Activated naive CD8-positive, alpha-beta T cell (primary cell): ENCODE data around the gene PALD1.

Experiments
- H3K27ac Mint-ChIP-seq: one replicate; pipeline ENCODE4 v1.8.0; 2021; ENCODE audit warnings: mixed read lengths
- H3K27me3 Mint-ChIP-seq: one replicate; pipeline ENCODE4 v1.8.0; 2021; ENCODE audit warnings: mixed read lengths
- H3K36me3 Mint-ChIP-seq: one replicate; pipeline ENCODE4 v1.8.0; 2021; ENCODE audit warnings: mixed read lengths
- H3K4me1 Mint-ChIP-seq: one replicate; pipeline ENCODE4 v1.8.0; 2021; ENCODE audit warnings: low read depth, mixed read lengths
- H3K4me3 Mint-ChIP-seq: one replicate; pipeline ENCODE4 v1.8.0; 2021; ENCODE audit warnings: mild to moderate bottlenecking, mixed read lengths
- H3K9me3 Mint-ChIP-seq: one replicate; pipeline ENCODE4 v1.8.0; 2021; ENCODE audit warnings: low read depth, mixed read lengths

The PALD1 gene

DNA sequence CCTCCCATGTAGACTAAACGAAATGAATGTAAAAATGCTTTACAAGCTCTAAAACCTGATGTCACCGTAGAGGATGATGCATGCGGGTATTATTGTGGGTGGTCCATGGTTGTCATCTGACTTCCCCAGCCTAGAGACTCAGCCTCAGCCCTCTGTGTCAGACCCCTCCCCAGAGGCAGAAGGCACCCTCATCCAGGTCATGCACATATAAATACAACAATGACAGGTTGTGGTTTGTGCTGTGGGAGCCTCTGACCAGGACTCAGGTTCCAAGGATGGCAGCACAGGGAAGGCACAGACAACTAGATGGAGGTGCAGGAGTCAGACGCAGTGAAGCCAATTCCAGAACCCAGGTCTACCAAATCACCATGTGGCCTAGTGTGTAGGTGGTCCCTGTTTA, 33.8 kb upstream of the PALD1 start:
- H3K4me3 Mint-ChIP-seq = no peak overlapping the region
- peaks cover 14% of the 10 kb centered on the region for H3K27me3 Mint-ChIP-seq
- peaks cover 2% of the 10 kb centered on the region for H3K36me3 Mint-ChIP-seq
- H3K4me1 Mint-ChIP-seq = peaks cover 12% of the 10 kb centered on the region
- H3K9me3 Mint-ChIP-seq = no peaks in the 10 kb centered on the region
- no peak overlapping the region for H3K27ac Mint-ChIP-seq

DNA sequence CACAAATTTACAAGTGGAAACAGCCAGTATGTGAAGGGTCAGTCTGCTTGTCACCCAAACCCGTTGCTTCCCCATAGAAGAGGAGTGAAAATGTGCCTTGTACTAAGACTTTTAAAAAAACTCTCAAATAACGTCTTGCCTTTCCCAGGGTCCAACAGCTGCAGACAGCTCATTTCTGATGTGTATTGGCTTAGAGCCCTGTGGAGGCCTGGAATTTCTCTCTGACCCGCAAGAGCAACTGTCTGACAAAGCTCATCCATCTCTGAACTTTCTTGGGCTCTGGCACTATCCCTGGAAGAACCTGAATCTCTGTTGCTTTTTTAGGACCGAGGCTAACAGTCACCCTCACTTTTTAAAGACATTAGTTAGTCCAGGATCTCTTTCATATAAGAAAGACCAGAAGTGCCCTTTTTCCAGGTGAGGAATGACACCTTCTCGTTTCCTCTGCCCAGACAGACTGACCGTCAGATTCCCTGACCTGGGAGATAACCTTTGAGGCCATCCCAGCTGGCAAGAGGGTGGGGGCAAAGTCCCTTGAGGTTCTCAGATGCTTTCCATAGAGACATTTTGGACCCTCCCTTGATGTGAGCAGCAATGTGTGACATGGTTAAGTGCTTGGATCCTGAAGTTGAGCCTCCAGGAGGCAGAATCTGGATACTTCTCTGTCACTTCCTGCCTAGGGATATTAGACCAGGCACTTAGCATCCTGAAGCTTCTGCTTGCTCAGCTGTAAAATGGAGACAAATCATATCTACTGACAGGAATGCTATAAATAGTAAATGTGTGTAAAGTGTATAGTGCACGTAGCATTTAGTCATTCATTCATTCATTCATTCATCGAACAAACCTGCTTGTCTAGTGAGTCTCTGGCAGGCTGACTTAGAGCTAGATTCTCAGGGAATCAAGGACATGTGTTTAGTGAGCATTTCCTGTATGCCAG, 32.6 kb upstream of the PALD1 start:
- H3K9me3 Mint-ChIP-seq = no peaks in the 10 kb centered on the region
- H3K27me3 Mint-ChIP-seq = peaks cover 10% of the 10 kb centered on the region
- peaks cover 5% of the 10 kb centered on the region for H3K4me1 Mint-ChIP-seq
- H3K4me3 Mint-ChIP-seq = no peak overlapping the region
- no peak overlapping the region for H3K27ac Mint-ChIP-seq
- no peaks in the 10 kb centered on the region for H3K36me3 Mint-ChIP-seq

DNA sequence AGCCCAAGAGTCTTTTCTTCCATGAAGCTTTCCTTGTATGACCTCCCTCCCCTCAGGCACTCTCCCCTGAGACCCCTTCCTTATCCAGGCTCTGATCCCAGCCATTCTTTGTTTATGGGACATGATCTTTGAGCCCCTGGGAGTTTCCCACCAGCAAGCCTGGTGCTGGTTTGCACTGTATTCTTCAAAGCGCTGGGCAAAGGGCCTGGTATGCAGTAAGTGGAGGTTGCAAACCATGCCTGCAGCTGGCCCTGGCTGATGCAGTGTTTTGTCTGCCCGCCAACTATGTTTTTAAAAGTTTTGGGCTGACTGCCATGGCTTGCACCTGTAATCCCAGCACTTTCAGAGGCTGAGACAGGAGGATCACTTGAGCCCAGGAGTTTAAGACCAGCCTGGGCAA, 30.3 kb upstream of the PALD1 start:
- Mint-ChIP-seq H3K27me3 (peaks cover 3% of the 10 kb centered on the region), H3K27ac (no peak overlapping the region), H3K4me3 (no peak overlapping the region), H3K36me3 (no peaks in the 10 kb centered on the region), H3K4me1 (no peaks in the 10 kb centered on the region), H3K9me3 (no peaks in the 10 kb centered on the region)

DNA sequence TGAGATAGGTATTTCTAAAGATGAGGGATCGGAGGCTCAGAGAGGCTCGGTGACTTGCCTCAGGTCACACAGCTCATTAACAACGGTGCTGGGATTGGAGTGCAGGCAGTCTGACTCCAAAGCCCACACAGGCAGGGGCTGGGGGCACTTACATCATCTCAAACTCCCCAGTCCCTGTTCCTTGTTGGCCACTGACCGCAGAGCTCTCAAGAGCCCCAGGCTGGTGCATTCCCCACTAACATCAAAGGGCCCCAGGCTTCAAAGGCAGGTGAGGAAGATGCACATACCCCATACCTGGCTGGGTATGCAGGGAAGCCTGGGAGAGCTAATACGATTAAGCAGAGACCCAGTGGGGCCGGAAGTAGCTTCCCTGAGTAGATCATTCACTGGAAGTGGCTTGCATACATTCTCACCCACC, 23.3 kb upstream of the PALD1 start:
- Mint-ChIP-seq H3K9me3 (no peaks in the 10 kb centered on the region), H3K4me1 (peaks cover 9% of the 10 kb centered on the region), H3K27ac (no peak overlapping the region), H3K36me3 (no peaks in the 10 kb centered on the region), H3K27me3 (peaks cover 11% of the 10 kb centered on the region), H3K4me3 (no peak overlapping the region)

DNA sequence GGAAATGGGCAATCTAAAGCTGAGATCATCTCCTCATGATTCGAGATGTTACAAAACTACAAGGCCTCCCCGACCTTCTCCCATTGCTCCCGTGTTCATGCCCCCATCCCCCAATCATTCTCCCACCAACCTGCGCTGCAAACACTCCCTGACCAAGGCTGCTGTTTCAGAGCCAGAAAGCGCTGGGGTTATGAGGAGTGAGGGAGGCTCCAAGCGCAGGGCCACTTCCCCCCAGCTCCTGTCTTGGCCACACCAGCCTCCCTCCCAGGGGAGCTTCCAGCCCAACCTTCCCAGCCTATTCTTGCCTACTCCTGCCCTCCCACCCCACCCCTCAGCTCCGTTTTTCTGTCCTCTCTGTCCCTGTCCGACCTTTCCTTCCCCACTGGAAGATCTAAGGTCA, 22.4 kb upstream of the PALD1 start:
- Mint-ChIP-seq H3K4me3 (no peak overlapping the region), H3K36me3 (no peaks in the 10 kb centered on the region), H3K27ac (no peak overlapping the region), H3K4me1 (peaks cover 9% of the 10 kb centered on the region), H3K9me3 (no peaks in the 10 kb centered on the region), H3K27me3 (peaks cover 16% of the 10 kb centered on the region)

DNA sequence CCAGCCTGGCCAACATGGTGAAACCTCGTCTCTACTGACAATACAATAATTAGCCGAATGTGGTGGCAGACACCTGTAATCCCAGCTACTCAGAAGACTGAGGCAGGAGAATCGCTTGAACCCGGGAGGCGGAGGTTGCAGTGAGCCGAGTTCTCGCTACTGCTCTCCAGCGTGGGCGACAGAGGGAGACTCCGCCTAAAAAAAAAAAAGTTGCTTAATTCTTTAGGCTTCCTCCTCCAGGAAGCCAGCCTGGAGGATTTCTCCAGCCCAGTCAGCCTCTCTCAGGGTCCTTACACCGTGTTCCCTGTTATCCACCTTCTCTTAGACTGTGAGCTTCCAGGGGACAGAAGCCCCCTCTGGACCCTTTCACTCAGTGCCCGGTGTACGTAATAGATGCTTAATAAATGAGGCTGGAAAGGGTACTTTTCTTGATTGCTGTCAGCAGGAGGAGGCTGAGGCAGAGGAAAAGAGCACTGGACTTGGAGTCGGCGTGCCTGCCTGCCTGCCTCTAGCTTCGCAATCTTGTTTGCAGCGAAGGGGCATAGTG, 20.7 kb upstream of the PALD1 start:
- Mint-ChIP-seq H3K27me3 (peaks cover 18% of the 10 kb centered on the region), H3K9me3 (no peaks in the 10 kb centered on the region), H3K4me1 (peaks cover 9% of the 10 kb centered on the region), H3K27ac (no peak overlapping the region), H3K36me3 (no peaks in the 10 kb centered on the region), H3K4me3 (no peak overlapping the region)

DNA sequence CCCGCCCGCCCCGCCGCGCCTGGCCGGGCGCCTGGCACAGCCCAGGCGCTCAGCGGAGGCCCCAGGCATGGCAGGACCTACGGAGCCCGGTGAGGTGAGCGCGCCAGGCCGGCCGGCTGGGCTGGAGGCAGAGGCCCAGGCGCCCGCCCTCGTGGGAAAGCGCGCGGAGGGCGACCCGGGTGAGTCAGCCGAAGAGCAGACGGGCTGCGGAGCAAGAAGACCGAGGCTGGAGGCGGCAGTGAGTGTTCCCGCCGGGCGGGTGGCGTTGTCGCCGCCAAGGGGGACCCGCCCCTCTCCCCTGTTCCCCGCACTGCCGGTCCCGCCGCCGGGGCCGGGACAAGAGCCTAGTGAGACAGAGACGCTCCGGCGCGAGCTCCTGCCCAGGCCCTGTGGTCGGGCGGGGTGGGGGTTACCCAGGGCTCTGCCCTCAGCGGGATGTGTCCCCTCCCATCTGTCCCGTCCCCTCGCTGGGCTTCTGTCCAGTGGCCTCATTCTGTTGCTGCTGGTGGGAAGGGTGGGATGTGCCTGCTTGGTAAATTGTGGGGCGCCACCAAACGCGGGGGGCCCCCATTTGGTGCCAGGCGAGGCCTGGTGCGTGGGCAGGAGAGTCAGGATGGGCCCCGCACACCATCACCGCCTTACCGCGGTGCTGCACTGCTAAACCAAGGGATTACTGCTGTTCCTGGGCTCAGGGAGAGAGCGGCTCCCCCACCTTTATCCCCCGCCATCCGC, 20.1 kb upstream of the PALD1 start:
- Mint-ChIP-seq H3K27ac (no peak overlapping the region), H3K36me3 (no peaks in the 10 kb centered on the region), H3K27me3 (peaks cover 18% of the 10 kb centered on the region), H3K9me3 (no peaks in the 10 kb centered on the region), H3K4me3 (peak overlapping the region; percentile 63), H3K4me1 (peaks cover 9% of the 10 kb centered on the region)

DNA sequence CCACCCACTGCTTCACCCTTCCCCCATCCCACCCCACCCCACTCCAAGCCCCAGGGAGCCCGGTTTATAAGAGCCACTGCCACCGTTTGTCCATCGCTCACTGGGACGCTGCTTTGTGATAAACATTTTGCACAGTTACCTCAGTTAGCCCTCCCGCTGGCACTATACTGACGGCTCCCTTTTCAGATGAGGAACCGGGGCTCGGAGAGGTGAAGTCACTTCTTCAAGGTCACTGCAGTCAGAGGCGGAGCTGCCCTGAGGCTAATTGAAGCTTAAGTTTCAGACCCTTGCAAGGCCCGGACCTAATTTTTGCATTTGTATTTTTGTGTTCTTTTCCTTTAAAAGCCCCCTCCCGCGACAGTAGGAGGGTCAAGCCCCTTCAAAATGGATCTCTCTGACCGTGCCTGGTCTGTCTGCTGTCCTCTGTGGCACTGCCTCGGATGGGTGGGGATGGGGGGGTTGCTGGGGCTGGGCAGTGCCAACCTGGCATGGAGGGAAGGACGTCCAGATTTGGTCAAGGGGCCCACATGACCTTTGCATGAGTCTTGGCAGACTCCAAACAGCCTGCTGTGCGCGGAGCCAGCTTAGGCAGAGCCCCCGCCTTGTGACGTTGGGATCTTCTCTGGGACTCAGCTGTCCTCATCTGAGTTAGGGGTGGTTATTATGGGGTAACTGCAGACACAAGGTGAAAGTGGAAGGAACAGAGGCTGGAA, 19.4 kb upstream of the PALD1 start:
- Mint-ChIP-seq H3K27me3 (peaks cover 18% of the 10 kb centered on the region), H3K4me3 (peak overlapping the region; percentile 20), H3K4me1 (peaks cover 9% of the 10 kb centered on the region), H3K9me3 (no peaks in the 10 kb centered on the region), H3K27ac (no peak overlapping the region), H3K36me3 (no peaks in the 10 kb centered on the region)

DNA sequence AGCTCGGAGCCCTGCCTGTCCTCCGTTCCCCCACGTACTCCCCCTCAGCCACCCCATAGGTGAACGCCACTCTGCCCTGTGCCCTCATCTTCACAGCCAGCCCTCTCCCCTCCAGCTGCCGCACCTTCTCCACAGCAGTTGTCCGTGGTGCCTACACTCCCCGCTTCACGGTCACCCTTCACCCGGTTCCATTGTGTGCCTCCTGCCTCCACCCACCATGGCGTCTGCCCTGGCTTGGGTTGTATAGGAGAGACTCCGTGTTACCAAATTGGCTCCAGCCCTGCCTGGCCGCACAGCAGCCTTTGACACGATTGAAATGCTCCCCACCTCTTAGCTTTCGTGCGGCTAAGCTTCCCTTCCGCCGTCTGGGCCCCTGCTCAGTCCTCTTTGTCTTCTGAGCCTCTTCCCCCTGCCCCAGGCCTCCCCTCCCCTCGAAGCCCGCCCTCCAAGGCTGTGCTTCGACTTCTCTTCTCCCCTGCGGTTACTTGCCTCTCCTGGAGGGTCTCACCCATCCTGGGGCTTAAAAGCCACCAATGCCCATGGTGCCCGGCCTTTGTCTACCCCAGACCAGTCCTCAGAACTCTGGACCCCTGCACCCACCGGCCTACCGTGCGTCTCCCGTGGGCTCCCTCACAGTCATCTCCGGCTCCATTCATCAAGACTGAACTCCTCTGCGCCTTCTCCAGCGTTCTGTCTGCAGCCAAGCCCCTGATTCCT, 18.6 kb upstream of the PALD1 start:
- Mint-ChIP-seq H3K9me3 (no peaks in the 10 kb centered on the region), H3K4me3 (no peak overlapping the region), H3K27me3 (peaks cover 18% of the 10 kb centered on the region), H3K27ac (no peak overlapping the region), H3K36me3 (no peaks in the 10 kb centered on the region), H3K4me1 (peaks cover 9% of the 10 kb centered on the region)

DNA sequence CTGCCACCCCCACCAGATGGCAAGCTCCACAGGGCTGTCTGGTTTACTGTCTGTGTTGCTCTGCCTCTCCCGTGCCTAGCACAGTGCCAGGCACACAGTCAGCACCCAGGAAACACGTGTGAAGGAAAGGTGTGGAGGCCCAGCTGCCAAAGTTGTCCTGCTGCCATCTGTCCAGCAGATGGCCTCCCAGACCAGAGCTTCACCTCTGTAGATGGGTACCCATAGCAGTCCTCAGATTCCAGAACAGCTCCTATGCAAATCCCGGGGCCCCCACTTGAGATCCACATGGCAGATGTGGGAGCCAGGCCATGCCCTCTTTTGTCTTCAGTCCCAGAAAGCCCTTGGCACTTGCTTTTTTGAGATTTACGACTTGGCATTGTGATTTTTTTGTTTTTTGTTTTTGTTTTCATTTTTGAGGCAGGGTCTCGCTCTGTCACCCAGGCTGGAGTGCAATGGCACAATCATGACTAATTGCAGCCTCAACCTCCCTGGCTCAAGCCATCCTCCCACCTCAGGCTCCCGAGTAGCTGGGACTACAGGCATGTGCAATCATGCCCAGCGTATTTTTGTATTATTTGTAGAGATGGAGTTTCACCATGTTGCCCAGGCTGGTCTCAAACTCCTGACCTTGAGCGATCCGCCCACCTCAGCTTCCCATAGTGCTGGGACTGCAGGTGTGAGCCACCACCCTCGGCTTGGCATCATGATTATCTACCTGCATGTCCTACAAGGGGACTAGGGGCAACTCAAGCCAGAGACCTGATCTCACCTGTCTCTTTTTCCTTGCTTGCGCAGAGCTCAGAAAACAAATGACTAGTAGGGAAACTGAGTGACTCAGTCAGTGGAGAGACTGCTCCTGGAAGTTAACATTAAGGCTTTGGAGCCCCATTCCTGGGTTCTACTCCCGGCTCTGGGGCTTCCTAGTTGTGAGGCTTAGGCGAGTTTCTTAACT, 16.9 kb upstream of the PALD1 start:
- Mint-ChIP-seq H3K9me3 (no peaks in the 10 kb centered on the region), H3K27ac (no peak overlapping the region), H3K4me3 (no peak overlapping the region), H3K27me3 (peaks cover 18% of the 10 kb centered on the region), H3K4me1 (peaks cover 9% of the 10 kb centered on the region), H3K36me3 (no peaks in the 10 kb centered on the region)

DNA sequence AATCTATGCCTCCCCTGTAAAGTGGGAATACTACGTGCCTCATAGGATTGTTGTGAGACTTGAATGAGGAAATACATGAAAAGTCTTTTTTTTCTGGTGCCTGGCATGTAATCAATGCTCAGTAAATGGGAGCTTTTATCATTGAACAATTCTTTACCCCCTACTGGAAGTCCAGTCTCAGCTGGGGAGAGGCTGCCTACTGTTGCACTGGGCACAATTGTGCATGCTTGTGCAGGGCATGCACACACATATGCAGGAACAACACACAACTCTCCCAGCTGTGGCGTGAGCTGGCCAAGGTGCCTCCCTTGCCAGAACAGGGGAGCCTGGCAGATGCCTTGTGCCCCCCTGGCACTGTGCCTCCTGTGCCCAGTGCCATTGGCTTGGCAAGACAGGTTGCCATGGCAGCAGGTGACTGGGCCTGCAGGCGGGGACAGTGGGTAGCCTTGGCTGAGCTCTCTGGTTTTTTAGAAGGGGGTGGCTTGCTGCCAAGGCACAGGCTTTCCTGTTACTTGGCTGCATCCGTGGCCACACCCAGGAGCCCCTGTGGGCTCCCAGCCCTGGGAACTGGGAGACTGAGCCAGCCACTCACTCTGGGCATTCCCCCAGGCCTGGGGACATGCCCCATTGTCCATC, 16.1 kb upstream of the PALD1 start:
- no peaks in the 10 kb centered on the region for H3K36me3 Mint-ChIP-seq
- no peaks in the 10 kb centered on the region for H3K9me3 Mint-ChIP-seq
- H3K4me1 Mint-ChIP-seq = peaks cover 9% of the 10 kb centered on the region
- H3K27me3 Mint-ChIP-seq = peaks cover 16% of the 10 kb centered on the region
- no peak overlapping the region for H3K4me3 Mint-ChIP-seq
- no peak overlapping the region for H3K27ac Mint-ChIP-seq

DNA sequence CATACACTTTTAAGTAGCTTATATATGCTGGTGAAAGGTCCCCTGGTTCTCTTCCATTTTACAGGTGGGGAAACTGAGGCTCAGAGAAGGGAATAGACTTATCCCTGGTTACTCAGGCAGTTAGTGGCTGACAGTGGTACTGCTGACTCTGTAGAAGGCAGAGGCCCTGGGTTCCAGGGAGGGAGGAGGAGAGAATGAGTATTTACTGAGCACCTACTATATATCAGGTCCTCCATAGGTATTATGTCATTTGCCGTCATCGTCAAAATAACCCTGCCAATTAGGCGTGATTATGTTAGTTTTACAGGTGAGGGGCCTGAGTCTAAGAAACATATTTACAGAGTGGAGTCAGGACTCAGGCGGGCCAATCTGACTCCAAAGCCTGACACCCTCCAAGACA, 13.3 kb upstream of the PALD1 start:
- H3K9me3 Mint-ChIP-seq = no peaks in the 10 kb centered on the region
- no peaks in the 10 kb centered on the region for H3K36me3 Mint-ChIP-seq
- H3K27ac Mint-ChIP-seq = no peak overlapping the region
- H3K4me3 Mint-ChIP-seq = no peak overlapping the region
- H3K27me3 Mint-ChIP-seq = peaks cover 6% of the 10 kb centered on the region
- no peaks in the 10 kb centered on the region for H3K4me1 Mint-ChIP-seq

DNA sequence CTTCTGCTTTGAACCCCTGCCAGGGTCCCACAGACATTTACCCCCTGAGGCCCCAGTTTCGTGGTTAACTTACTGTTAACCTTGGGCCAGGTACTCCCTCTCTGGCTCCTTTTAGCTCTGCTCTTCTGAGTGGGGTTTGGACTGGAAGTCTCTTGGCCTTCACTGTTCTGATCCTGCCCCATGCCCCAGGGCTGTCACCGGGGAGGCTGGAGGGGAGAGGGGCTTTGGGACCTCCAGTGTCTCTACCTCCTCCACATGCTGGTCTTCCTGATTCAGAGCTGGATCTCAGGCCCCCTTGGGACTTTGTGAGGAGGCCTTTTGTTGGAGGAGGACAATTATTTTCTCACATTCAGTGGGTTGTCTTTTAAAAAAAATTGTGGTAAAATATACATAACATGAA, 12.7 kb upstream of the PALD1 start:
- Mint-ChIP-seq H3K27ac (no peak overlapping the region), H3K4me1 (no peaks in the 10 kb centered on the region), H3K9me3 (no peaks in the 10 kb centered on the region), H3K27me3 (peaks cover 4% of the 10 kb centered on the region), H3K4me3 (no peak overlapping the region), H3K36me3 (no peaks in the 10 kb centered on the region)
